DND-41 (cell line): ENCODE data around the gene OASL.

Source experiments
- ATAC-seq: fragments of 200-7000 bp; cut with Tn5 transposase; 3 replicates; pipeline ENCODE4 v1.9.1; 2021; ENCODE audit warnings: low read depth; ENCODE audit not compliant: insufficient read depth
- DNase-seq: peaks from one replicate; pipeline ENCODE4 v3.0.0-alpha.2; 2020
- H2AFZ ChIP-seq: 2 replicates; pipeline ENCODE4 v1.6.0; 2012; ENCODE audit warnings: low read depth, low read length
- H3K27ac ChIP-seq: 2 replicates; pipeline ENCODE4 v1.5.1; 2012; ENCODE audit warnings: low read length, inconsistent platforms
- H3K27me3 ChIP-seq: fragments of 200-600 bp; sonication (generic); 2 replicates; pipeline ENCODE4 v1.6.0; 2012; ENCODE audit warnings: low read length, mild to moderate bottlenecking, inconsistent platforms; ENCODE audit not compliant: insufficient read depth, poor library complexity
- H3K36me3 ChIP-seq: 2 replicates; pipeline ENCODE4 v1.5.1; 2012; ENCODE audit warnings: low read length, inconsistent platforms; ENCODE audit not compliant: insufficient read depth
- H3K4me1 ChIP-seq: 2 replicates; pipeline ENCODE4 v1.5.1; 2012; ENCODE audit warnings: mild to moderate bottlenecking, low read length; ENCODE audit not compliant: insufficient read depth
- H3K4me2 ChIP-seq: 2 replicates; pipeline ENCODE4 v1.6.0; 2012; ENCODE audit warnings: mild to moderate bottlenecking, moderate library complexity, low read length, inconsistent platforms; ENCODE audit not compliant: insufficient read depth
- H3K4me3 ChIP-seq, 2 experiments: fragments of 200-600 bp in 1 of 2; shearing (Covaris generic) in 1 of 2; 2 replicates each; pipeline ENCODE4 v1.5.1; 2012 to 2016; ENCODE audit warnings: inconsistent platforms in 2 of 2, low read length in 2 of 2, mild to moderate bottlenecking in 2 of 2, low read depth in 1 of 2, moderate library complexity in 1 of 2
- H3K79me2 ChIP-seq: 2 replicates; pipeline ENCODE4 v1.6.0; 2012; ENCODE audit warnings: low read length, inconsistent platforms; ENCODE audit not compliant: insufficient read depth
- H3K9ac ChIP-seq: 2 replicates; pipeline ENCODE4 v1.6.0; 2012; ENCODE audit warnings: low read depth, mild to moderate bottlenecking, inconsistent platforms, low read length, moderate library complexity
- H3K9me3 ChIP-seq: 2 replicates; pipeline ENCODE4 v1.5.1; 2012; ENCODE audit warnings: low read length, moderate library complexity, mild to moderate bottlenecking, inconsistent platforms; ENCODE audit not compliant: insufficient read depth, severe bottlenecking
- H4K20me1 ChIP-seq: 2 replicates; pipeline ENCODE4 v1.6.0; 2012; ENCODE audit warnings: low read length; ENCODE audit not compliant: insufficient read depth
- EZH2 ChIP-seq: IDR thresholded peaks from 3 replicates; pipeline ENCODE4 v1.6.1; 2012; ENCODE audit warnings: borderline replicate concordance, low read depth, mild to moderate bottlenecking, moderate library complexity, low read length, inconsistent platforms; ENCODE audit not compliant: severe bottlenecking
- TF ChIP-seq, protein P1 (sequence below): IDR thresholded peaks from 2 replicates; pipeline ENCODE4 v1.5.1; 2012; ENCODE audit warnings: borderline replicate concordance, low read length, moderate library complexity, mild to moderate bottlenecking; ENCODE audit not compliant: poor library complexity, severe bottlenecking; ENCODE audit errors: extremely low read depth

The OASL gene

DNA sequence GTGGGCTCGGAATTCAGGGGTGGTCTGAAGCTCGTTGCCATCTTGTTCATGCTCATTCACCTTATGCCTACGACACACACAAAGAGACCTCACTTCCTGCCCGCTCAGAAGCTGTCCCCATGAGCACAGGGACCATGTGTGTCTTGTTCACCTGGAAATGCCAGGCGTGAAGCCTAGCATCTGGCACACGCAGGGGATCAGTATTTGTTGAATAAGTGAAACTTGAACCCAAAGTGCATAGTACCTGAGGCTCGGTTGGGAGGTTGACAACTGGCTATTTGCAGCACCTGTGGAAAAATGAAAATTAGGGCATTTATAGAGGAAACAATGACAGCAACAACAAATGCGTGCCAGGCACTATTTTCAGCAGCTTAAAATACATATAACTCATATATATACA is 28.2 kb downstream of the OASL start:
- Histone ChIP-seq H2AFZ (no peak overlapping the region), H4K20me1 (no peaks in the 10 kb centered on the region), H3K9me3 (no peaks in the 10 kb centered on the region), H3K4me2 (no peak overlapping the region), H3K4me1 (peaks cover 13% of the 10 kb centered on the region), H3K4me3 (no peak overlapping the region), H3K27me3 (no peaks in the 10 kb centered on the region), H3K79me2 (peaks cover 17% of the 10 kb centered on the region), H3K36me3 (peaks cover 56% of the 10 kb centered on the region), H3K27ac (no peak overlapping the region), H3K9ac (no peak overlapping the region)
- DNase-seq (no peak), ATAC-seq (no peak)
- TF ChIP-seq, protein P1, sequence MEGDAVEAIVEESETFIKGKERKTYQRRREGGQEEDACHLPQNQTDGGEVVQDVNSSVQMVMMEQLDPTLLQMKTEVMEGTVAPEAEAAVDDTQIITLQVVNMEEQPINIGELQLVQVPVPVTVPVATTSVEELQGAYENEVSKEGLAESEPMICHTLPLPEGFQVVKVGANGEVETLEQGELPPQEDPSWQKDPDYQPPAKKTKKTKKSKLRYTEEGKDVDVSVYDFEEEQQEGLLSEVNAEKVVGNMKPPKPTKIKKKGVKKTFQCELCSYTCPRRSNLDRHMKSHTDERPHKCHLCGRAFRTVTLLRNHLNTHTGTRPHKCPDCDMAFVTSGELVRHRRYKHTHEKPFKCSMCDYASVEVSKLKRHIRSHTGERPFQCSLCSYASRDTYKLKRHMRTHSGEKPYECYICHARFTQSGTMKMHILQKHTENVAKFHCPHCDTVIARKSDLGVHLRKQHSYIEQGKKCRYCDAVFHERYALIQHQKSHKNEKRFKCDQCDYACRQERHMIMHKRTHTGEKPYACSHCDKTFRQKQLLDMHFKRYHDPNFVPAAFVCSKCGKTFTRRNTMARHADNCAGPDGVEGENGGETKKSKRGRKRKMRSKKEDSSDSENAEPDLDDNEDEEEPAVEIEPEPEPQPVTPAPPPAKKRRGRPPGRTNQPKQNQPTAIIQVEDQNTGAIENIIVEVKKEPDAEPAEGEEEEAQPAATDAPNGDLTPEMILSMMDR: no peak
- no peak for TF ChIP-seq EZH2

- no peak overlapping the region for H3K4me2 ChIP-seq
- no peaks in the 10 kb centered on the region for H4K20me1 ChIP-seq
- no peak overlapping the region for H2AFZ ChIP-seq
- peaks cover 64% of the 10 kb centered on the region for H3K36me3 ChIP-seq
- H3K9ac ChIP-seq: no peak overlapping the region
- H3K79me2 ChIP-seq: peaks cover 5% of the 10 kb centered on the region
- ATAC-seq (peak; percentile 61; the same call in 2 of the 3 replicates), DNase-seq (no peak)
- H3K4me3 ChIP-seq: no peak overlapping the region
- H3K9me3 ChIP-seq: no peaks in the 10 kb centered on the region
- H3K4me1 ChIP-seq: peaks cover 2% of the 10 kb centered on the region
- no peak overlapping the region for H3K27ac ChIP-seq
- TF ChIP-seq EZH2: no peak
- TF ChIP-seq, protein P1: peak; percentile 37
- no peaks in the 10 kb centered on the region for H3K27me3 ChIP-seq
Measured at GRCh38 chr12:121009741-121010140, 29.3 kb downstream of the OASL start.

DNA sequence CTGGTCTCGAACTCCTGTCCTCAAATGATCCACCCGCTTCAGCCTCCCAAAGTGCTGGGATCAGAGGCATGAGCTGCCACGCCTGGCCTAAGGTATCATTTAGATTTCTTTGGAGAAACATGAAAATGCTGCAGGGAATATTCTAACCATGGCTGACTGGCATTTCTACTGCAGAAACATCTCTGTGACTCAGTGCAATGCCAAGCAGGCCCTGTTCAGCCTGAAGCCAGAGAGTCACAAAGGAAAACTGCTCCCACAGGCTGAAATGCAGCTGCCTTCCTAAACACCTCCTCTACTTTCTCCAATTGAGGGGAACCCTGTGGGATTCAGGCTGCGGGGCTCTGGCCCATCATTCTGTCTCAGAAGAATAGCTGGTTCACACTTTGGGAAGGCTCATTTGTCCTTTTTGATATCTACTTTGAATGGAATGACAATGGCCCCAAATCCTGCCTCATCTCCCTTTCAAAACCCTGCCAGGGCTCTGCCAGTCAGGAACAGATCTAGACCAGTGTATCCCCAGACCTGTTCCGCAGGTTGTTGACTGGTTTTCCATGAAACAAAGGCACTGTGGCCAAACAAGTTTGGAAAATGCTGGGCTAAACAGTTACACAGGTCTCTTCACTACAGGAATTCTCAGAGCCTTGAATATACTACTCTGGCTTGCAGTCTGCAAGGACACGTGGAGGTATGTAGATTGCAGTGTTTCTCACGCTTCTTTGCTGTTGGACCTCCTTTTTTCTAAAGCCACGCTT is 30.5 kb downstream of the OASL start:
- no peaks in the 10 kb centered on the region for H3K9me3 ChIP-seq
- H4K20me1 ChIP-seq: no peaks in the 10 kb centered on the region
- no peak for TF ChIP-seq EZH2
- TF ChIP-seq, protein P1: no peak
- H2AFZ ChIP-seq: no peak overlapping the region
- no peak for ATAC-seq
- H3K36me3 ChIP-seq: peaks cover 76% of the 10 kb centered on the region
- H3K9ac ChIP-seq: no peak overlapping the region
- no peak overlapping the region for H3K4me3 ChIP-seq
- no peak overlapping the region for H3K4me2 ChIP-seq
- H3K27me3 ChIP-seq: no peaks in the 10 kb centered on the region
- peaks cover 3% of the 10 kb centered on the region; the same call in 1 of the 2 replicates for H3K79me2 ChIP-seq
- no peaks in the 10 kb centered on the region for H3K4me1 ChIP-seq
- DNase-seq: no peak
- no peak overlapping the region for H3K27ac ChIP-seq
